HepG2 (cell line): ENCODE data around the gene THOC6. TPM values are rescaled to one million over a fixed set of nuclear protein-coding genes. Genes with fewer than 3 reads are reported as not detected.

Source experiments
- ELF4 ChIP-seq: sonication (generic); formaldehyde crosslinking; IDR thresholded peaks from 2 replicates; pipeline ENCODE4 v1.5.0; 2020; ENCODE audit warnings: missing genetic modification reagents, mild to moderate bottlenecking, moderate library complexity, borderline replicate concordance
- EZH2 ChIP-seq: conservative IDR thresholded peaks from 2 replicates; pipeline ENCODE4 v1.6.1; 2012; ENCODE audit warnings: mild to moderate bottlenecking, low read depth, low read length, moderate library complexity
- KMT2B ChIP-seq: IDR thresholded peaks from 2 replicates; pipeline ENCODE4 v1.6.1; 2016; ENCODE audit warnings: missing genetic modification reagents, missing compliant biosample characterization
- MBNL3 ChIP-seq: fragments of 250-450 bp; sonication (Bioruptor Pico); conservative IDR thresholded peaks from 2 replicates; pipeline ENCODE4 v1.8.0; 2022; ENCODE audit warnings: mild to moderate bottlenecking, inconsistent platforms
- MXI1 ChIP-seq: IDR thresholded peaks from 3 replicates; pipeline ENCODE4 v1.6.1; 2012; ENCODE audit warnings: low read depth, low read length, inconsistent platforms, borderline replicate concordance
- NFYC ChIP-seq: IDR thresholded peaks from 2 replicates; pipeline ENCODE4 v1.6.1; 2016; ENCODE audit warnings: missing genetic modification reagents, missing compliant biosample characterization
- PHF21A ChIP-seq: sonication (generic); formaldehyde crosslinking; IDR thresholded peaks from 2 replicates; pipeline ENCODE4 v1.5.0; 2020; ENCODE audit warnings: mild to moderate bottlenecking, missing genetic modification reagents
- REXO4 ChIP-seq: sonication (generic); formaldehyde crosslinking; IDR thresholded peaks from 2 replicates; pipeline ENCODE4 v1.8.0; 2022; ENCODE audit warnings: missing genetic modification reagents, mild to moderate bottlenecking, borderline replicate concordance
- RFXAP ChIP-seq: sonication (generic); formaldehyde crosslinking; IDR thresholded peaks from 2 replicates; pipeline ENCODE4 v1.4.0; 2020; ENCODE audit warnings: missing genetic modification reagents, borderline replicate concordance
- SALL1 ChIP-seq: sonication (generic); formaldehyde crosslinking; IDR thresholded peaks from 2 replicates; pipeline ENCODE4 v1.8.0; 2022; ENCODE audit warnings: mild to moderate bottlenecking, missing genetic modification reagents
- SRSF4 ChIP-seq: fragments of 200-400 bp; formaldehyde crosslinking; IDR thresholded peaks from one replicate; pipeline ENCODE4 v1.6.1; 2018; ENCODE audit warnings: mild to moderate bottlenecking, low read depth, low read length, moderate library complexity; ENCODE audit not compliant: poor library complexity, severe bottlenecking
- ZBTB8A ChIP-seq: sonication (generic); formaldehyde crosslinking; IDR thresholded peaks from 2 replicates; pipeline ENCODE4 v1.4.0; 2020; ENCODE audit warnings: mild to moderate bottlenecking, low read depth, missing genetic modification reagents, borderline replicate concordance
- ZKSCAN8 ChIP-seq: IDR thresholded peaks from 2 replicates; pipeline ENCODE4 v1.6.1; 2016; ENCODE audit warnings: borderline replicate concordance, missing genetic modification reagents, missing compliant biosample characterization
- ZNF160 ChIP-seq: sonication (generic); formaldehyde crosslinking; IDR thresholded peaks from 2 replicates; pipeline ENCODE4 v1.8.0; 2022; ENCODE audit warnings: mild to moderate bottlenecking, inconsistent platforms, missing genetic modification reagents
- ZNF180 ChIP-seq: sonication (generic); formaldehyde crosslinking; IDR thresholded peaks from 2 replicates; pipeline ENCODE4 v1.4.0; 2020; ENCODE audit warnings: low read depth, missing genetic modification reagents, borderline replicate concordance
- ZNF326 ChIP-seq: sonication (generic); formaldehyde crosslinking; IDR thresholded peaks from 2 replicates; pipeline ENCODE4 v1.4.0; 2020; ENCODE audit warnings: missing genetic modification reagents, borderline replicate concordance
- ZNF329 ChIP-seq: sonication (generic); formaldehyde crosslinking; IDR thresholded peaks from 2 replicates; pipeline ENCODE4 v1.9.0; 2021; ENCODE audit warnings: low read depth, mild to moderate bottlenecking, missing genetic modification reagents
- ZNF460 ChIP-seq: sonication (generic); formaldehyde crosslinking; IDR thresholded peaks from 2 replicates; pipeline ENCODE4 v1.5.1; 2020; ENCODE audit warnings: missing genetic modification reagents, mild to moderate bottlenecking, borderline replicate concordance
- ZNF781 ChIP-seq: sonication (generic); formaldehyde crosslinking; IDR thresholded peaks from 2 replicates; pipeline ENCODE4 v1.5.1; 2020; ENCODE audit warnings: borderline replicate concordance, mild to moderate bottlenecking, missing genetic modification reagents; ENCODE audit errors: not compliant biosample characterization
- ZNF850 ChIP-seq: sonication (generic); formaldehyde crosslinking; conservative IDR thresholded peaks from 2 replicates; pipeline ENCODE4 v1.9.0; 2021; ENCODE audit warnings: mild to moderate bottlenecking, missing genetic modification reagents
- ZSCAN31 ChIP-seq: sonication (generic); formaldehyde crosslinking; IDR thresholded peaks from 2 replicates; pipeline ENCODE4 v1.5.0; 2020; ENCODE audit warnings: low read depth, mild to moderate bottlenecking, missing genetic modification reagents
- polyA plus RNA-seq, 8 experiments: library from polyadenylated mRNA; depleted of rRNA in 3 of 8; stranded (reverse) in 7 of 8; unstranded in 1 of 8; fragments of >200 nt; fragmentation: Illumina TruSeq in 4 of 8; extraction: Trizol in 4 of 8; gene quantifications; 2 replicates each; pipeline versions ENCODE4 v1.2.1 to v1.2.3, GENCODE V29; 2011 to 2016; ENCODE audit warnings: low read depth in 4 of 8, missing spikeins in 1 of 8, mixed read lengths in 1 of 8; ENCODE audit not compliant: insufficient read depth in 1 of 8
- total RNA-seq, 5 experiments: library from RNA; depleted of rRNA; stranded (reverse); fragments of >200 nt; fragmentation: Illumina TruSeq; extraction: Trizol; gene quantifications; 2 replicates each; pipeline ENCODE4 v1.2.3, GENCODE V29; 2016; ENCODE audit warnings: low read depth in 1 of 5
- TF ChIP-seq, protein P1 (sequence below): sonication (generic); formaldehyde crosslinking; IDR thresholded peaks from 2 replicates; pipeline ENCODE4 v1.4.0; 2020; ENCODE audit warnings: missing genetic modification reagents
- TF ChIP-seq, protein P2 (sequence below): sonication (generic); formaldehyde crosslinking; conservative IDR thresholded peaks from 2 replicates; pipeline ENCODE4 v1.8.0; 2022; ENCODE audit warnings: mild to moderate bottlenecking, moderate library complexity, missing genetic modification reagents
- TF ChIP-seq, protein P3 (sequence below): IDR thresholded peaks from 2 replicates; pipeline ENCODE4 v1.6.1; 2016; ENCODE audit warnings: missing compliant biosample characterization, missing genetic modification reagents, borderline replicate concordance
- TF ChIP-seq, protein P4 (sequence below): sonication (generic); formaldehyde crosslinking; IDR thresholded peaks from 2 replicates; pipeline ENCODE4 v1.8.0; 2022; ENCODE audit warnings: missing genetic modification reagents, mild to moderate bottlenecking, borderline replicate concordance

Gene THOC6
- total and polyA plus RNA-seq, 2 of the 13 experiments (the other 11 are each of a cell fraction or from before 2014, with no cell fraction given), result 32.1 to 37.0 TPM

DNA sequence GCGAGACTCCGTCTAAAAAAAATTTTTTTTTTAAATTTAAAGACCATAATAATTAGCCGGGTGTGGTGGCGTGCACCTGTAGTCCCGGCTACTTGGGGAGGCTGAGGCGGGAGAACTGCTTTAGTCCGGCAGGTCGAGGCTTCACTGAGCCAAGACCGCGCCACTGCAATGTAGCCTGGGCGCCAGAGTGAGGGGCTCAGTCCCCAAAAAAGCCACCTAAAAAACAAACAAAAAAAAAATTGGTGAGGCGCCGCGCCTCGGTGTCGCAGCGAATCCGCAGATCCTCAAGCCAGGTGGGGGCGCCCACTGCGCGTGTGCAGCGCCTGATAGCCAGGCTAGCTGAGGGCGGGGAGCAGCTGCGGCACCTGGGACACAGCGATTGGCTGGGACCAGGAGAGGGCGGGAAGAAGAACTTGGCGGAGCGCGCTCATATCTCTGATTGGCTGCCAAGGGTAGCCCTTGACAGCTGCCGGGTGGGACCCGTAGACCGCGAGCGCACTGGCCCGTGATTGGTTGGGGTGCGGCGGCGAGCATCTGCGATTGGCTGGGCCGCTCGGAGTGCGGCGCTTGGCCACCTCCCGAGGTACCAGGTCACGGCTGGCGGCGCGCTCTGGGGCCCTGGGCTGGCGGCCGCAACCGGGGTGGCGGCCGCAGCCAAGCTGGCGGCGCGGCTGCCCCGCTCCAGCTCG, 20.1 kb upstream of the THOC6 start (continued):
- TF ChIP-seq, protein P1, sequence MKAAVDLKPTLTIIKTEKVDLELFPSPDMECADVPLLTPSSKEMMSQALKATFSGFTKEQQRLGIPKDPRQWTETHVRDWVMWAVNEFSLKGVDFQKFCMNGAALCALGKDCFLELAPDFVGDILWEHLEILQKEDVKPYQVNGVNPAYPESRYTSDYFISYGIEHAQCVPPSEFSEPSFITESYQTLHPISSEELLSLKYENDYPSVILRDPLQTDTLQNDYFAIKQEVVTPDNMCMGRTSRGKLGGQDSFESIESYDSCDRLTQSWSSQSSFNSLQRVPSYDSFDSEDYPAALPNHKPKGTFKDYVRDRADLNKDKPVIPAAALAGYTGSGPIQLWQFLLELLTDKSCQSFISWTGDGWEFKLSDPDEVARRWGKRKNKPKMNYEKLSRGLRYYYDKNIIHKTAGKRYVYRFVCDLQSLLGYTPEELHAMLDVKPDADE, result no peak
- TF ChIP-seq SALL1 (CRISPR knock-in tag), result peak; percentile 83
- no peak for TF ChIP-seq ZNF781 (CRISPR knock-in tag)
- TF ChIP-seq, protein P2, sequence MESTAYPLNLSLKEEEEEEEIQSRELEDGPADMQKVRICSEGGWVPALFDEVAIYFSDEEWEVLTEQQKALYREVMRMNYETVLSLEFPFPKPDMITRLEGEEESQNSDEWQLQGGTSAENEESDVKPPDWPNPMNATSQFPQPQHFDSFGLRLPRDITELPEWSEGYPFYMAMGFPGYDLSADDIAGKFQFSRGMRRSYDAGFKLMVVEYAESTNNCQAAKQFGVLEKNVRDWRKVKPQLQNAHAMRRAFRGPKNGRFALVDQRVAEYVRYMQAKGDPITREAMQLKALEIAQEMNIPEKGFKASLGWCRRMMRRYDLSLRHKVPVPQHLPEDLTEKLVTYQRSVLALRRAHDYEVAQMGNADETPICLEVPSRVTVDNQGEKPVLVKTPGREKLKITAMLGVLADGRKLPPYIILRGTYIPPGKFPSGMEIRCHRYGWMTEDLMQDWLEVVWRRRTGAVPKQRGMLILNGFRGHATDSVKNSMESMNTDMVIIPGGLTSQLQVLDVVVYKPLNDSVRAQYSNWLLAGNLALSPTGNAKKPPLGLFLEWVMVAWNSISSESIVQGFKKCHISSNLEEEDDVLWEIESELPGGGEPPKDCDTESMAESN (CRISPR knock-in tag), result 0 out of 2 replicates have a peak, but pooled peaks have one; percentile 51
- peak; percentile 53; the same call in 1 of the 2 replicates for TF ChIP-seq KMT2B (CRISPR knock-in tag)
- TF ChIP-seq SRSF4, result no peak
- TF ChIP-seq, protein P3, sequence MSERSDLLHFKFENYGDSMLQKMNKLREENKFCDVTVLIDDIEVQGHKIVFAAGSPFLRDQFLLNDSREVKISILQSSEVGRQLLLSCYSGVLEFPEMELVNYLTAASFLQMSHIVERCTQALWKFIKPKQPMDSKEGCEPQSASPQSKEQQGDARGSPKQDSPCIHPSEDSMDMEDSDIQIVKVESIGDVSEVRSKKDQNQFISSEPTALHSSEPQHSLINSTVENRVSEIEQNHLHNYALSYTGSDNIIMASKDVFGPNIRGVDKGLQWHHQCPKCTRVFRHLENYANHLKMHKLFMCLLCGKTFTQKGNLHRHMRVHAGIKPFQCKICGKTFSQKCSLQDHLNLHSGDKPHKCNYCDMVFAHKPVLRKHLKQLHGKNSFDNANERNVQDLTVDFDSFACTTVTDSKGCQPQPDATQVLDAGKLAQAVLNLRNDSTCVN (CRISPR knock-in tag), result no peak
- peak; percentile 97 for TF ChIP-seq RFXAP (CRISPR knock-in tag)
- TF ChIP-seq MXI1, result peak; percentile 70; the same call in 1 of the 3 replicates
- no peak for TF ChIP-seq ZBTB8A (CRISPR knock-in tag)
- peak; percentile 98 for TF ChIP-seq NFYC
- TF ChIP-seq ZNF850 (CRISPR knock-in tag), result no peak
- no peak for TF ChIP-seq ZNF180
- no peak; the same call in 1 of the 2 replicates for TF ChIP-seq ZNF329 (CRISPR knock-in tag)
- no peak for TF ChIP-seq ELF4 (CRISPR knock-in tag)
- TF ChIP-seq ZNF460 (CRISPR knock-in tag), result peak; percentile 72
- TF ChIP-seq ZNF326 (CRISPR knock-in tag), result no peak
- no peak for TF ChIP-seq ZSCAN31 (CRISPR knock-in tag)
- TF ChIP-seq PHF21A, result peak; percentile 100
- TF ChIP-seq, protein P4, sequence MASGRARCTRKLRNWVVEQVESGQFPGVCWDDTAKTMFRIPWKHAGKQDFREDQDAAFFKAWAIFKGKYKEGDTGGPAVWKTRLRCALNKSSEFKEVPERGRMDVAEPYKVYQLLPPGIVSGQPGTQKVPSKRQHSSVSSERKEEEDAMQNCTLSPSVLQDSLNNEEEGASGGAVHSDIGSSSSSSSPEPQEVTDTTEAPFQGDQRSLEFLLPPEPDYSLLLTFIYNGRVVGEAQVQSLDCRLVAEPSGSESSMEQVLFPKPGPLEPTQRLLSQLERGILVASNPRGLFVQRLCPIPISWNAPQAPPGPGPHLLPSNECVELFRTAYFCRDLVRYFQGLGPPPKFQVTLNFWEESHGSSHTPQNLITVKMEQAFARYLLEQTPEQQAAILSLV (CRISPR knock-in tag), result no peak; the same call in 1 of the 2 replicates
- no peak for TF ChIP-seq EZH2
- TF ChIP-seq ZNF160, result no peak
- TF ChIP-seq ZKSCAN8 (CRISPR knock-in tag), result peak; percentile 27; the same call in 1 of the 2 replicates
- no peak for TF ChIP-seq REXO4 (CRISPR knock-in tag)
- TF ChIP-seq MBNL3 (CRISPR knock-in tag), result no peak
